ENCODE results near the gene FEV.
A peak's percentile ranks its signal among the peaks of the same experiment; 100 is the strongest.

FEV gene

DNA sequence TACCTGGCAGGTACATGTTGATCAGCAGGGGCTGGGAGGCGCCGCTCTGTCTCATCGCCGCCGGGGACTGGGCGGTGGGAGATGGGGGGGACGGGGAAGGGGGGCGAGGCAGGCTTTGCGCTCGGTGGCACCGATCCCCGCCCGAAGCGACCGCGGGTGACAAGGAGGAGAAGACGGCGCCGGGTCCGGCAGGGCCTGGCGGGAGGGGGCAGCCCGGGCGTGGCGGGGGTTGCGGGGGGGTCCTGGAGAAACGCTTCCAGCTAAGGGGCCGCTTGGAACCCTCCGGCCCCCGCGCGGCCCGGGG, at the start of gene FEV:
Gene FEV (minus strand): TSS at position 164 of the 304 bp plus-strand sequence. CDS start 109 bp downstream, at position 55.
- DNase-seq, result no peak

GRCh38 chr2:219032051-219032745, 47.2 kb upstream of the FEV start:
- DNase-seq, result no peak

- no peak for DNase-seq
These were observed 46.2 kb upstream of the FEV start for GRCh38 chr2:219031005-219031738.

- DNase-seq, result no peak
These were observed 45.4 kb upstream of the FEV start for GRCh38 chr2:219030177-219030940.

DNA sequence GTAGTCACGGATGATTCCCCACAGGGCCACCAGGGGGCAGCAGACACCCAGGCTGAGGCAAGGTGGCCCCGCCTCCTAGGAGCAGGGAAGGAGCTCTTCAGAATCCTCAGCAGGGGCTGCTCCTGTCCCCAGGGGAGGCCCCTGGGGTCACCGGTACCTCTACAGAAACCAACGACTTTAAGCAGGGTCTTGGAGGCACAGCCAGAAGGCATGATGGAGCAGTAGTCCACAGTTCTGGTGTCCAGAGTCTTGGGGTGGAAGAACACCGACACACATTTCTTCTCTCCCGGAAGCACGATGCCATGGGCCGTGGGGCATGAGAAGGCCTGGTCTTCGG, 44.8 kb upstream of the FEV start:
- DNase-seq, result peak in 54 of 56 donors; percentile 18 to 91 (median 67)

DNA sequence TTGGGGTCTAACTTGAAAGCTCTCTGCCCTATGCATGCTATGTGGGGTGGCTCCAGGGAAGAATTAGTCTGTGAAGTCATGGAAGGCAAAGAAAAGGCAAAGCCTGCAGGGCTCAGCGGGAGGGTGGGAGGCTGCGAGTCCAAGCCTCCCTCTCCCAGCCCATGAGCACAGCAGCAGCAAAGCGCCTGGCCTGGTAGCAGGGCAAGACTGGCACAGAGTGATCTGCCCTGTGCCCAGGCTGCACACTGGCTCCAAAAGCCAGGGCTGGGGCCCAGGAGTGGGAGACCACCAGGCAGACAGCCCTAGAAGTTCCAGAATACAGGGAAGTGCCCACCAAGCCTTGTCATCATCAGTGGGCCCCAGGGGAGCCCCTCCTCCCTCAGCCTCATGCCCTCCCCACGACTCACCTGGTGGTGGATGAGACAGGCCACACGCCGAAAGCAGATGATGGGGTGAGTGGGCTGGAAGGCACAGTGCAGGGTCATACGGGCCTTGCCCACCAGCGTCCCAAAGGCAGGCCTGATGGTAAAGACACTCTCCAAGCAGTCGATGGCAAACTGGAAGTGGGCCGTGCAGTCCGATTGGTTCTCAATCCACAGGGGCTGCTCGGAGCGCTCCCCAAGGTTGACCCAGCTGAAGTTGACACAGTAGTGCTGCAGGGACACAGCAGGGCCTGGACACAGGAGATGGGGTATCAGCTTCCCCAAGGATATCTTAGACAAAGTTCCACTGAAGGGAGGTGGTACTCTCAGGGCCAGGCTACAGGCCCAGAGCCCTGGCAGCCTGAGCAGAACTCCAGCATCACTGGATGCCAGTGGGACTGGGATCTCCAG, 44.2 kb upstream of the FEV start:
- DNase-seq, result no peak

- DNase-seq, result no peak
These were observed 43.2 kb upstream of the FEV start for GRCh38 chr2:219028141-219028540.

GRCh38 chr2:219027511-219028055, 42.6 kb upstream of the FEV start:
- DNase-seq, result no peak

- DNase-seq, result no peak
These were observed 42.0 kb upstream of the FEV start for GRCh38 chr2:219026946-219027345.

GRCh38 chr2:219025637-219026585, 40.9 kb upstream of the FEV start:
- DNase-seq, result peak in 52 of 56 donors; percentile 18 to 93 (median 68)

DNA sequence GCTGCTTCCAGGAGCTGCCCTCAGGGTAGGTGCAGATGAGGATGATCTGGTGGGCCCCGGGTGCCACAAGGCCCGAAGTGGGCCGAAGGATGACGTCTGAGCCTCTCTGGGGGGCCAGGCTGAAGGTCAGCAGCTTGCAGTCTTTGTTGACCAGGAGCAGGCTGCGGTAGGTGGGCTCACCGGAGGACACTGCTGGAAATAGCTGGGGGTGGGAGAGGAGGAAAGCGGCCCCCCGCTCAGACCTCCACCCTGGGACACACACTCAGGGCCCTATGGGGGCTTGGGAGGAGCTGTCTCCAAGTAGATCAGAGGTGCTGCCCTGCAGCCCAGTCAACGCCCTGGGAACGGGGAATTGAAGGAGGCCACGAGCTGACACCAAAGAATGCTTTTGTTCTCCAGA, 39.1 kb upstream of the FEV start:
- no peak for DNase-seq

- no peak for DNase-seq
These were observed 38.1 kb upstream of the FEV start for GRCh38 chr2:219023045-219023605.

DNA sequence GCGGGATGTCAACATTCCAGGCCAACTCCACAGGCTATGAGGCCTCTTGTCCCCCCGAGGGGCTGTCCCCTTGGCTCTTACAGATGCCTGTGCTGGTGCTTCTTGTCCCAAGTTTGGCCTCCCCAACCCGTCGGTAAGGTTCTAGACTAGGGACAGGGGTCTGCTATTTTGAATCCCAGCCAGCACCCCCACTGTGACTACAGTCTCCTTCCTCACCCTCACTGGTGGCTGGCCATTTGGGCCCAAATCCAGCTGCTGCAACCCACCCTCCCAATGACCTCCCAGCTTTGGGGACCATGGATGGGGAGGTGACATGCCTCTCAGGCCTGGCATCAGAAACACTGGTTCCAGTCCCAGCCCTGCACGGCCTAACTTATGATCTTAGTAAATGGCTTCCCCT, 37.6 kb upstream of the FEV start:
- DNase-seq, result no peak

DNA sequence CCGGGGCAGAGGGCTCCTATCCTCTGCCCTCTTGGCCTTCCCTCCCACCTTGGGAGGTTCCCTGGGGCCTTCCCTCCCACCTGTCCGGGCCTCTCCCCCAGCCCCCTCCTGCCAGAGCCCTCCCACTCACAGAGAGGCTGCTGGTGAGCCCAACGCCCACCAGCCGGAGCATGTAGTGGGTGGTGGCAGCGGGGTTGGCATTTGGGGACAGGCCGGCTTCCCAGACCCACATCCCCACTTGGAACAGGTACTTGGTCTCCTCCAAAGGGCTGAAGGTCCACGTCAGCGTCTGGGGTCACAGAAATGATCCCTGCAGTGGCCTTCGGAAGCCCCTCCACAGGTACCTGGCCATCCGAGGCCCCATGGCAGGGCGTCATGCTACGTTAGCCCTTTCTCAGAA, 37.1 kb upstream of the FEV start:
- DNase-seq, result no peak

DNA sequence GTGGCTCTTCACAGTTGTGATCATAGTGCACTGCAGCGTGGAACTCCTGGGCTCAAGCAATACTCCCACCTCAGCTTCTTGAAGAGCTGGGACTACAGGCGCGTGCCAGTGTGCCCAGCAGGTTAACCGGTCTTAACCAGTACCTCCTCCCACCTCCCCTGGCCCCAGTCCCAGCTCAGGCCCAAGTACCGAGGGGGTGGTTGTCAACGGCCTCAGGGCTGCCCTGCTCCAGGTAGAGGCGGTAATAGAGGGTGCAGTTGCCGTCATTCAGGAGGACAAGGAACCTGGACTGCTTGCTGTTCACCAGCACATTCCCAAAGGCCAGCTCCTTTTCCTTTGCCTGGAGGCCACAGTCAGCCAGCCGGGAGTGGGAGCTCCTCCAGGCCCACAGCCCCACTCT, 36.6 kb upstream of the FEV start:
- DNase-seq, result no peak

DNA sequence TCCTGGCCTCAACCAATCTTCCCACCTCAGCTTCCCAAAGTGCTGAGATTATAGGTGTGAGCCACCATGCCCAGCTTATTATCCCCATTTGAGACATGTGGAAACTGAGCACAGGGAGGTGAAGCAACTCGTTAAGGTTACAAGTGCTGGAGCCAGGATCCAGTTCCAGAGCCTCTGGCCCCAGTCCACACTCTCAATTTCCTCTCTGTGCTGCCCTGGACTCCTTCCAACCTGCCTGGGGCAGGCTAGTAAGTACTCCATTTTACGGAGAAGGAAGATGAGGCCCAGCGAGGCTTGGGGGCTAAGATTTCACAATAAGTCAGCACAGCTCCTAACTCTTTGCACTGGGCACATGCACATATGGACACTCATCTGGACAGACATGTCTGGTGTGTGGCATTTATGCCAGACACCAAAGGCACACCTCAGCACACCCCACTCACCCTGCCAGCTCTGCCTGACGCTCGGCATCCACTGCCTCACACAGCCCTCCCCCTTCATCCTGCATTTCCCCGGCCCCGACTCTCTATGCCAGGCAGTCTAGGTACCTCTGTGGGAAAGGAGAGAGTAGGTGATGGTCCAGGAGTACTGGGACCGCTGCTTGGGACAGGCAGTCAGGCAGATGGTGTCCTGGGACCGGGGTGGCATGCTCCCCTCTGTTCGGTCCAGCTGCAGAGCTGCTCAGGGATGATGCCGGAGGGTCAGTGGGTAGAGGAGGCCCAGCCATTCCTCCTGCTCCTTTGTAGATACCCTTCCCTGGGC, 35.8 kb upstream of the FEV start:
- DNase-seq, result no peak

DNA sequence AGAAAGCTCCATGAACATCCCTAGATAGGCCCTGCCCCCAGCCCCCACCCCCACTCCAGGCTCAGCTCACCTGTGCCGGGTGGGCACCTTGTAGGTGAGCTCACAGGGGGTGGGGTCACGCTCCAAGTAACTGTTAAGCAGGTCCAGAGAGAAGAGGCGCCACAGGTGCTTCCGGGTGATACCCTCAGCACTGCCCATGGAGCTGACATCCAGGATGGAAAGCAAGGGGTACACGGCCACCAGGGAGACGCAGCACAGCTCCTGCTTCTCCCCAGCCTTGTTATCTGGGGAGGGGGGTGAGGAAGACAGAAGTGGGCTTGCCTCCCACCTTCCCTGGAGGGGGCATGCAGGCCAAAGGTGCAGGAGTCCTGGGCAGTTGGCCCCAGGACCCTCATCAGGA, 34.5 kb upstream of the FEV start:
- DNase-seq, result no peak

DNA sequence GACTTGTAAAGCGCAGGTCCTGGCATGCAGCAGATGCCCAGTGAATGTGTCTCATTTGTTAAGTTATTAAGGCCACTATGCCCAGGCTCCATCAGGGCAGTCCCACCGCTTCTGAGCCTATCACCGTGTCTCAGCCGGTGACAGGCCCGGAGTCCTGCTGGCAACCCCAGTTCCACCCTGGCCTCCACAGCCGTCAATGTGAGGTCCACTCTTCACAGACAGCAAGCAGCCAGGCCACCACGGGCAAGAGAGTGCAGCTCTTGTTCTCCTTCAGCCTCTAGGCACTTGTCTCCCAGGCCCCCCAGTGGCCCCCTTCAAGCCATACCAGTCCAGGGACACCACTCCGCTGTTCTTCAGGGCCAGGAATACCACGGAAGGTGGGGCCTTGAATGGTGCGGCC, 33.7 kb upstream of the FEV start:
- no peak for DNase-seq

DNA sequence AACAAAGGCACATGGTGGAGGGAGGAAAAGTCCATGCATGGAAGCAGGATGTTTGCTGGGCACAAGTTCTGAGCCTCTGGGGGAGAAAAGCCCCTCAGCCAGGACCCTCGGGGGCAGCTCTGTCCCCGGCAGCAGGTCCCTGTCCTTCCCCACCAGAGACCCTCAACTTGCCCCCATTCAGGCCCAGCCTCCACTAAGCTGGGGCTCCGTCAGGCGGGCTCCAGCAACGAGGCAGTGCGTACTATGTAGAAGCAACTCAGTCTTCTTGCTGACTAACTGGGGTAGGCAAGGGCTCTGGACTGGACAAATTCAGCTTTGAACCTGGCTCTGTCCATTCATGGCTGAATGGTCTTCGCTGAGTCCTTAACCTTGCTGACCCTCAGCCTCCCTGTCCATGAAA, 33.3 kb upstream of the FEV start:
- DNase-seq, result no peak
